NB4 (cell line): ENCODE data around the gene ST3GAL5.
"Not testable (repeated sequence)": the region's sequence is repeated elsewhere in the genome, so short reads cannot be mapped to it uniquely, and the experiment has no call there.

Experiments
- DNase-seq: peaks from one replicate; pipeline ENCODE4 v3.0.0; 2010; ENCODE audit warnings: low read depth
- H3K4me3 ChIP-seq: one replicate; pipeline ENCODE4 v1.5.1; 2011; ENCODE audit warnings: mild to moderate bottlenecking, low read depth, low read length, moderate library complexity
- MAX ChIP-seq: IDR thresholded peaks from 2 replicates; pipeline ENCODE4 v1.6.1; 2011; ENCODE audit warnings: low read depth, low read length
- MYC ChIP-seq: IDR thresholded peaks from 2 replicates; pipeline ENCODE4 v1.6.1; 2011; ENCODE audit warnings: low read depth, low read length
- POLR2A ChIP-seq: IDR thresholded peaks from 2 replicates; pipeline ENCODE4 v1.6.1; 2011; ENCODE audit warnings: mild to moderate bottlenecking; ENCODE audit not compliant: insufficient read length; ENCODE audit errors: extremely low read depth
- TF ChIP-seq, protein P1 (sequence below): IDR thresholded peaks from one replicate; pipeline ENCODE4 v1.5.1; 2012; ENCODE audit warnings: low read depth, low read length

Gene ST3GAL5

DNA sequence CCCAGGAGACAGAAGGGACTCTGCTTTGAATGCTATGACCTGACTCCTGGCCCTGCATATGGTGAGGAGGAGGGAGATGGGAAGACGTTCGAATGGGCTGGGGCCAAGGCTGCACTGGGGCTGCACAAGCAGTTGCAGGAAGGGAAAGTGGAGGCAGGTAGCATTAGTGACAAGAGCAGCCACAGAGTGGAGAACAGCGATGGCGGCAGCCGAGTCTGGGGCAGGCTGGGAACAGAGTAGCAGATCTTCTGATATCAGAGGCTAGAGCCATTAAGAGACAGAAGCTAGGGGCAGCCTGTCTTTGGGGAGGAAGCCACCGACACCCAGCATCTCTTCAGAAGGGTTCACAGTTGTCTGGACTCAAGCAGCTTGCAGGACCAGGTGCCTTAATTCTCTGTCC is 50.1 kb downstream of the ST3GAL5 start:
- DNase-seq: no peak
- no peak for TF ChIP-seq POLR2A
- no peak overlapping the region for H3K4me3 ChIP-seq

DNA sequence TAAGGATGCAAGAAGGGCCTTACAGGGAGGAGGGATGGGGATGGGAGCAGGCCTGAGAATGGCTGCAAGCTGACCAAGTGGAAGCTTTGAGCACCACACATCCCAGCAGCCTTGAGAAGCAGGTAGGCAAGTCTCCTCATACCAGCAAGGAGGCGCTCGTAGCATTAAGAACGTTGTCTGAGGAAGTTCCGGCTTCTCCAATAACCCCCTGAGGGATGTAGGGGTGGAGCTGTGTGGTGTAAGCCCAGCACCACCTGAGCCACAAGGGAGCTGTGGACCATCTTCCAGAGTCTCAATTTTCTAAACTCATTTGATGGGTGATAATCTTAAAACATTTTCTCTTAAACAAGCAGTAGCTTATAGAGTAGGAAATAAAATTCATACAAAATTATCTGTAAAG is 50.6 kb downstream of the ST3GAL5 start:
- DNase-seq: peak; percentile 29
- TF ChIP-seq, protein P1, sequence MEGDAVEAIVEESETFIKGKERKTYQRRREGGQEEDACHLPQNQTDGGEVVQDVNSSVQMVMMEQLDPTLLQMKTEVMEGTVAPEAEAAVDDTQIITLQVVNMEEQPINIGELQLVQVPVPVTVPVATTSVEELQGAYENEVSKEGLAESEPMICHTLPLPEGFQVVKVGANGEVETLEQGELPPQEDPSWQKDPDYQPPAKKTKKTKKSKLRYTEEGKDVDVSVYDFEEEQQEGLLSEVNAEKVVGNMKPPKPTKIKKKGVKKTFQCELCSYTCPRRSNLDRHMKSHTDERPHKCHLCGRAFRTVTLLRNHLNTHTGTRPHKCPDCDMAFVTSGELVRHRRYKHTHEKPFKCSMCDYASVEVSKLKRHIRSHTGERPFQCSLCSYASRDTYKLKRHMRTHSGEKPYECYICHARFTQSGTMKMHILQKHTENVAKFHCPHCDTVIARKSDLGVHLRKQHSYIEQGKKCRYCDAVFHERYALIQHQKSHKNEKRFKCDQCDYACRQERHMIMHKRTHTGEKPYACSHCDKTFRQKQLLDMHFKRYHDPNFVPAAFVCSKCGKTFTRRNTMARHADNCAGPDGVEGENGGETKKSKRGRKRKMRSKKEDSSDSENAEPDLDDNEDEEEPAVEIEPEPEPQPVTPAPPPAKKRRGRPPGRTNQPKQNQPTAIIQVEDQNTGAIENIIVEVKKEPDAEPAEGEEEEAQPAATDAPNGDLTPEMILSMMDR: no peak
- H3K4me3 ChIP-seq: no peak overlapping the region

DNA sequence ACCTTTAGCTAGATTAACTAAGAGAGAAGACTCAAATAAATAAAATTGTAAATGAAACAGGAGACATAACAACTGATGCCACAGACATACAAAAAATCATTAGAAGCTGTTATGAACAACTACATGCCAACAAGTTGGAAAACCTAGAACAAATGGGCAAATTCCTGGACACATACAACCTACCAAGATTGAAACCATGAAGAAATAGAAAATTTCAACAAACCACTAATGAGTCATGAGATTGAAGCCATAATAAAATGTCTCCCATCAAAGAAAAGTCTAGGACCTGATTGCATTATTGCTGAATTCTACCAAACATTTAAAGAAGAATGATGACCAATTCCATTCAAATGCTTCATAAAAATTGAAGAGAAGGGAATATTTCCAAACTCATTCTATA is 54.3 kb downstream of the ST3GAL5 start:
- no peak for DNase-seq
- TF ChIP-seq MYC: no peak
- TF ChIP-seq, protein P1: no peak
- TF ChIP-seq POLR2A: no peak
- TF ChIP-seq MAX: no peak
- H3K4me3 ChIP-seq: no peak overlapping the region

- DNase-seq: no peak
- H3K4me3 ChIP-seq: no peak overlapping the region
- no peak for TF ChIP-seq MAX
- no peak for TF ChIP-seq POLR2A
- TF ChIP-seq, protein P1: no peak
- TF ChIP-seq MYC: no peak
Observed at GRCh38 chr2:85831735-85832134, 57.1 kb downstream of the ST3GAL5 start.

- no peak for DNase-seq
- H3K4me3 ChIP-seq: no peak overlapping the region
- TF ChIP-seq MYC (no peak), POLR2A (no peak), MAX (no peak)
- TF ChIP-seq, protein P1: no peak
Observed at GRCh38 chr2:85830645-85831044, 58.1 kb downstream of the ST3GAL5 start.

DNA sequence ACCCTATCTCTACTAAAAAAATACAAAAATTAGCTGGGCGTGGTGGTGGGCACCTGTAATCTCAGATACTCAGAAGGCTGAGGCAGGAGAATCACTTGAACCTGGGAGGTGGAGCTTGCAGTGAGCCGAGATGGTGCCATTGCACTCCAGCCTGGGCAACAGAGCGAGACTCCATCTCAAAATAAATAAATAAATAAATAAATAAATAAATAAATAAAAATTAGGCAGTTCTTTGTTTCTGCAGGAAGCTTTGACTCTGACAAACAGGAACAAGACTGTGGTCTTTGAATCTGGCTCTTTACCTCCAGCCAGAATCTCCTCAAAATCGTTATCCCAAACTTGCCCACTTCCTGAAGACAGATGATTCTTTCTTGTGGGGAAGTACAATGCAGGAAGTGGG is 59.4 kb downstream of the ST3GAL5 start:
- not testable (repeated sequence) for DNase-seq, H3K4me3 ChIP-seq

- H3K4me3 ChIP-seq: no peak overlapping the region
- TF ChIP-seq MAX (no peak), POLR2A (no peak), MYC (no peak)
- TF ChIP-seq, protein P1: no peak
- DNase-seq: no peak
Observed at GRCh38 chr2:85828725-85829124, 60.1 kb downstream of the ST3GAL5 start.
